H9 (cell line): Measurements from ENCODE around the gene KIAA1614. TPM values are rescaled to one million over a fixed set of nuclear protein-coding genes. Genes with fewer than 3 reads are reported as not detected.

Experiments used
- DNase-seq: peaks from one replicate; pipeline ENCODE4 v3.0.0-alpha.2; 2017
- H2AFZ ChIP-seq: one replicate; pipeline ENCODE4 v1.6.1; 2013; ENCODE audit warnings: mild to moderate bottlenecking, low read length, control low read depth, moderate library complexity
- H2AK5ac ChIP-seq: 2 replicates; pipeline ENCODE4 v1.6.1; 2013; ENCODE audit warnings: low read length, control low read depth, mixed read lengths; ENCODE audit not compliant: insufficient read length
- H2BK120ac ChIP-seq: one replicate; pipeline ENCODE4 v1.6.1; 2013; ENCODE audit warnings: low read depth, mild to moderate bottlenecking, low read length, control low read depth, inconsistent platforms; ENCODE audit not compliant: poor library complexity, severe bottlenecking
- H2BK12ac ChIP-seq: 2 replicates; pipeline ENCODE4 v1.6.1; 2013; ENCODE audit warnings: low read length, control low read depth, mixed read lengths, low read depth; ENCODE audit not compliant: insufficient read length
- H2BK15ac ChIP-seq: 2 replicates; pipeline ENCODE4 v1.6.1; 2013; ENCODE audit warnings: low read depth, low read length, control low read depth
- H2BK20ac ChIP-seq: one replicate; pipeline ENCODE4 v1.6.1; 2013; ENCODE audit warnings: low read depth, mild to moderate bottlenecking, low read length, control low read depth, inconsistent platforms; ENCODE audit not compliant: poor library complexity, severe bottlenecking
- H2BK5ac ChIP-seq: 2 replicates; pipeline ENCODE4 v1.6.1; 2013; ENCODE audit warnings: low read length, control low read depth, mixed read lengths; ENCODE audit not compliant: insufficient read length
- H3K14ac ChIP-seq: 2 replicates; pipeline ENCODE4 v1.6.1; 2013; ENCODE audit warnings: low read length, control low read depth; ENCODE audit not compliant: insufficient read depth
- H3K18ac ChIP-seq: 2 replicates; pipeline ENCODE4 v1.6.1; 2013; ENCODE audit warnings: low read depth, mild to moderate bottlenecking, mixed read lengths, low read length, control low read depth; ENCODE audit not compliant: insufficient read length
- H3K23ac ChIP-seq: 2 replicates; pipeline ENCODE4 v1.6.1; 2013; ENCODE audit warnings: low read length, control low read depth, mixed read lengths, low read depth; ENCODE audit not compliant: insufficient read length
- H3K23me2 ChIP-seq: 2 replicates; pipeline ENCODE4 v1.6.1; 2013; ENCODE audit warnings: low read depth, mild to moderate bottlenecking, mixed read lengths, low read length, control low read depth; ENCODE audit not compliant: insufficient read length, poor library complexity, severe bottlenecking
- H3K27ac ChIP-seq: 2 replicates; pipeline ENCODE4 v1.5.1; 2013; ENCODE audit warnings: low read length, control low read depth, mixed read lengths, low read depth; ENCODE audit not compliant: insufficient read length
- H3K27me3 ChIP-seq: 2 replicates; pipeline ENCODE4 v1.6.1; 2013; ENCODE audit warnings: low read length, control low read depth, inconsistent platforms; ENCODE audit not compliant: insufficient read depth
- H3K4ac ChIP-seq: 2 replicates; pipeline ENCODE4 v1.6.1; 2013; ENCODE audit warnings: low read depth, mild to moderate bottlenecking, control low read depth, inconsistent platforms, low read length, moderate library complexity
- H3K4me1 ChIP-seq: 2 replicates; pipeline ENCODE4 v1.6.1; 2013; ENCODE audit warnings: low read length, control low read depth, inconsistent platforms; ENCODE audit not compliant: insufficient read depth
- H3K4me2 ChIP-seq: 2 replicates; pipeline ENCODE4 v1.6.1; 2013; ENCODE audit warnings: low read length, control low read depth, mixed read lengths; ENCODE audit not compliant: insufficient read length, insufficient read depth
- H3K56ac ChIP-seq: 2 replicates; pipeline ENCODE4 v1.6.1; 2013; ENCODE audit warnings: low read depth, mild to moderate bottlenecking, mixed read lengths, low read length, control low read depth; ENCODE audit not compliant: insufficient read length
- H3K79me1 ChIP-seq: 2 replicates; pipeline ENCODE4 v1.6.1; 2013; ENCODE audit warnings: low read depth, mild to moderate bottlenecking, moderate library complexity, low read length, control low read depth, inconsistent platforms; ENCODE audit not compliant: insufficient read depth, poor library complexity, severe bottlenecking
- H3K79me2 ChIP-seq: 2 replicates; pipeline ENCODE4 v1.6.1; 2013; ENCODE audit warnings: low read length, control low read depth, inconsistent platforms; ENCODE audit not compliant: insufficient read depth
- H3K9ac ChIP-seq: 2 replicates; pipeline ENCODE4 v1.6.1; 2013; ENCODE audit warnings: low read length, control low read depth, mixed read lengths; ENCODE audit not compliant: insufficient read length; ENCODE audit errors: extremely low read depth
- H3K9me3 ChIP-seq: one replicate; pipeline ENCODE4 v1.6.1; 2013; ENCODE audit warnings: low read depth, low read length, inconsistent platforms; ENCODE audit not compliant: control insufficient read depth
- H3T11ph ChIP-seq: one replicate; pipeline ENCODE4 v1.6.1; 2013; ENCODE audit warnings: mild to moderate bottlenecking, low read length, control low read depth, inconsistent platforms
- H4K20me1 ChIP-seq: one replicate; pipeline ENCODE4 v1.6.1; 2013; ENCODE audit not compliant: control insufficient read depth, insufficient read length, insufficient read depth
- H4K5ac ChIP-seq: 2 replicates; pipeline ENCODE4 v1.6.1; 2013; ENCODE audit warnings: low read depth, mild to moderate bottlenecking, mixed read lengths, low read length, control low read depth; ENCODE audit not compliant: insufficient read length
- H4K8ac ChIP-seq: replicated peaks from 2 replicates; pipeline ENCODE4 v1.6.1; 2013; ENCODE audit warnings: low read length, control low read depth, mixed read lengths, low read depth; ENCODE audit not compliant: insufficient read length
- H4K91ac ChIP-seq: 2 replicates; pipeline ENCODE4 v1.6.1; 2013; ENCODE audit warnings: low read depth, mild to moderate bottlenecking, moderate library complexity, mixed read lengths, low read length, control low read depth; ENCODE audit not compliant: insufficient read length
- H3K27ac Mint-ChIP-seq, 3 experiments: 2 replicates in 2 of 3; 3 replicates in 1 of 3; pipeline ENCODE4 v1.8.0; 2020 to 2021; ENCODE audit warnings: mixed read lengths in 3 of 3, mild to moderate bottlenecking in 1 of 3, moderate library complexity in 1 of 3
- H3K27me3 Mint-ChIP-seq: 2 replicates; pipeline ENCODE4 v1.8.0; 2021; ENCODE audit warnings: low read depth, mild to moderate bottlenecking, moderate library complexity, mixed read lengths
- H3K36me3 Mint-ChIP-seq, 3 experiments: 2 replicates in 2 of 3; 3 replicates in 1 of 3; pipeline ENCODE4 v1.8.0; 2020 to 2021; ENCODE audit warnings: low read depth in 3 of 3, mixed read lengths in 3 of 3; ENCODE audit not compliant: insufficient read depth in 1 of 3
- H3K4me1 Mint-ChIP-seq, 2 experiments: 2 replicates each; pipeline ENCODE4 v1.8.0; 2020; ENCODE audit warnings: mixed read lengths in 2 of 2
- H3K4me3 Mint-ChIP-seq, 2 experiments: 2 replicates in 1 of 2; 3 replicates in 1 of 2; pipeline ENCODE4 v1.8.0; 2020 to 2021; ENCODE audit warnings: mild to moderate bottlenecking in 2 of 2, mixed read lengths in 2 of 2, moderate library complexity in 1 of 2
- H3K9me3 Mint-ChIP-seq, 2 experiments: 2 replicates in 1 of 2; 3 replicates in 1 of 2; pipeline ENCODE4 v1.8.0; 2020; ENCODE audit warnings: mild to moderate bottlenecking in 2 of 2, mixed read lengths in 2 of 2, moderate library complexity in 1 of 2
- CTCF ChIP-seq: fragments of 200-600 bp; sonication (generic); conservative IDR thresholded peaks from 3 replicates; pipeline ENCODE4 v1.8.0; 2021; ENCODE audit warnings: antibody characterized with exemption, mild to moderate bottlenecking
- WGBS: extraction: QIAGEN DNeasy Blood & Tissue Kit; methylation state at CpG from one replicate; pipeline ENCODE4 v1.1.7; 2013; ENCODE audit warnings: missing lambda C conversion rate, low lambda C conversion rate, mixed read lengths; ENCODE audit not compliant: insufficient read length; ENCODE audit errors: extremely low coverage; 5-methylcytosine and 5-hydroxymethylcytosine counted together
- total RNA-seq: library from RNA; stranded (reverse); gene quantifications from 2 replicates; pipeline ENCODE4 v1.2.1, GENCODE V29; 2021

Gene KIAA1614
- total RNA-seq, 1 experiment from 2014 or later = 1.3 TPM

GRCh38 chr1:180953291-180954004 is 40.8 kb downstream of the KIAA1614 start:
- Histone ChIP-seq H2AK5ac (no peak overlapping the region), H3K27ac (no peak overlapping the region), H3K23ac (no peak overlapping the region), H3K4me2 (no peak overlapping the region), H2BK15ac (no peak overlapping the region), H2BK12ac (no peak overlapping the region), H4K8ac (no peak overlapping the region), H2BK20ac (no peak overlapping the region), H3K14ac (no peak overlapping the region), H2BK5ac (no peak overlapping the region), H3K23me2 (no peaks in the 10 kb centered on the region), H4K20me1 (no peaks in the 10 kb centered on the region), H3K79me2 (no peaks in the 10 kb centered on the region), H4K91ac (no peak overlapping the region), H4K5ac (no peak overlapping the region), H3K9me3 (no peaks in the 10 kb centered on the region), H3K4me1 (no peaks in the 10 kb centered on the region), H3K56ac (no peak overlapping the region), H3K79me1 (no peaks in the 10 kb centered on the region), H3K27me3 (no peaks in the 10 kb centered on the region), H3T11ph (no peak overlapping the region), H2BK120ac (no peak overlapping the region), H3K18ac (no peak overlapping the region), H2AFZ (no peak overlapping the region), H3K9ac (no peak overlapping the region), H3K4ac (no peak overlapping the region)
- DNase-seq = no peak
- WGBS = no CpG with 5 or more reads among the region's 41 CpGs
- Mint-ChIP-seq H3K27me3 (no peaks in the 10 kb centered on the region), H3K27ac (no peak overlapping the region), H3K9me3 (no peaks in the 10 kb centered on the region), H3K36me3 (peaks cover 1 to 23% (median 11%) of the 10 kb centered on the region in 3 experiments; a peak in 5 of 7 replicates), H3K4me1 (peaks cover 10 to 19% of the 10 kb centered on the region in 2 experiments), H3K4me3 (no peak overlapping the region; a peak in 1 of 5 replicates)
- TF ChIP-seq CTCF = no peak
